NK-92 treated with Interleukin-12 subunit alpha and Interleukin-12 subunit beta, amount 100 ng/mL, for 24 hours (cell line): ENCODE data around the gene ISL2.

Source experiments
- DNase-seq: peaks from one replicate; lab custom pipeline; 2025; lab: John Stamatoyannopoulos, UW

ISL2 gene

GRCh38 chr15:76342058-76342381, 5.4 kb downstream of the ISL2 start:
- no peak for DNase-seq

GRCh38 chr15:76342382-76343201, 6.0 kb downstream of the ISL2 start:
- DNase-seq = no peak

- no peak for DNase-seq
Measured at GRCh38 chr15:76343313-76343996, 6.9 kb downstream of the ISL2 start.

- DNase-seq = no peak
Measured at GRCh38 chr15:76344893-76345582, 8.5 kb downstream of the ISL2 start.

GRCh38 chr15:76345583-76345879, 9.0 kb downstream of the ISL2 start:
- DNase-seq = no peak

- no peak for DNase-seq
Measured at GRCh38 chr15:76345880-76346668, 9.5 kb downstream of the ISL2 start.

GRCh38 chr15:76346669-76347481, 10.3 kb downstream of the ISL2 start:
- DNase-seq = no peak

- no peak for DNase-seq
Measured at GRCh38 chr15:76347482-76348055, 11.0 kb downstream of the ISL2 start.

GRCh38 chr15:76349301-76350070, 12.9 kb downstream of the ISL2 start:
- DNase-seq = no peak

GRCh38 chr15:76353023-76353577, 16.5 kb downstream of the ISL2 start:
- DNase-seq = no peak

- DNase-seq = no peak
Measured at GRCh38 chr15:76353903-76354302, 17.3 kb downstream of the ISL2 start.

GRCh38 chr15:76354823-76355440, 18.4 kb downstream of the ISL2 start:
- DNase-seq = no peak

- DNase-seq = no peak
Measured at GRCh38 chr15:76358453-76358852, 21.9 kb downstream of the ISL2 start.

- no peak for DNase-seq
Measured at GRCh38 chr15:76359152-76359551, 22.6 kb downstream of the ISL2 start.

GRCh38 chr15:76360416-76360815, 23.8 kb downstream of the ISL2 start:
- DNase-seq = no peak

- no peak for DNase-seq
Measured at GRCh38 chr15:76363251-76363650, 26.7 kb downstream of the ISL2 start.

- no peak for DNase-seq
Measured at GRCh38 chr15:76366714-76367113, 30.1 kb downstream of the ISL2 start.

- DNase-seq = no peak
Measured at GRCh38 chr15:76368122-76368621, 31.6 kb downstream of the ISL2 start.

GRCh38 chr15:76376029-76376428, 39.5 kb downstream of the ISL2 start:
- no peak for DNase-seq
